Measurements from ENCODE around the gene GTF2E1.
"Not testable (repeated sequence)": the region's sequence is repeated elsewhere in the genome, so short reads cannot be mapped to it uniquely, and the experiment has no call there.

DNA sequence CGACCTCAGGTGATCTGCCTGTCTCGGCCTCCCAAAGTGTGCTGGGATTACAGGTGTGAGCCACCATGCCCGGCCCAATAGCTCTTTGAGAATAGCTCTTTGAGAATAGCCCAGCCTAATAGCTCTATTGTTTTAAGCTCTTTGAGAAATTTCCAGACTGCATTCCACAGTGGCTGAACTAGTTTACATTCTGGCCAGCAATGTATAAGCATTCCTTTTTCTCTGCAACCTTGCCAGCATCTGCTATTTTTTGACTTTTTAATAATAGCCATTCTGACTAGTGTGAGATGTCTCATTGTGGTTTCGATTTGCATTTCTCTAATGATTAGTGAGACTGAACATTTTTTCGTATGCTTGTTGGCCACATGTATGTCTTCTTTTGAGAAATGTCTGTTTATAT, 43.3 kb downstream of the GTF2E1 start:
- not testable (repeated sequence) for TF ChIP-seq POLR2AphosphoS5 (IDR thresholded peaks at IDR 0.05; ENCODE audit: low read depth, low read length); EZH2 (IDR thresholded peaks at IDR 0.05); POLR2A (IDR thresholded peaks at IDR 0.05; ENCODE audit: borderline replicate concordance, extremely low read depth, insufficient read depth, insufficient read length); EZH2phosphoT487 (IDR thresholded peaks at IDR 0.05; ENCODE audit: borderline replicate concordance); JUND (IDR thresholded peaks at IDR 0.05); SRF (IDR thresholded peaks at IDR 0.05; ENCODE audit: low read depth)
- TF ChIP-seq, protein P1, sequence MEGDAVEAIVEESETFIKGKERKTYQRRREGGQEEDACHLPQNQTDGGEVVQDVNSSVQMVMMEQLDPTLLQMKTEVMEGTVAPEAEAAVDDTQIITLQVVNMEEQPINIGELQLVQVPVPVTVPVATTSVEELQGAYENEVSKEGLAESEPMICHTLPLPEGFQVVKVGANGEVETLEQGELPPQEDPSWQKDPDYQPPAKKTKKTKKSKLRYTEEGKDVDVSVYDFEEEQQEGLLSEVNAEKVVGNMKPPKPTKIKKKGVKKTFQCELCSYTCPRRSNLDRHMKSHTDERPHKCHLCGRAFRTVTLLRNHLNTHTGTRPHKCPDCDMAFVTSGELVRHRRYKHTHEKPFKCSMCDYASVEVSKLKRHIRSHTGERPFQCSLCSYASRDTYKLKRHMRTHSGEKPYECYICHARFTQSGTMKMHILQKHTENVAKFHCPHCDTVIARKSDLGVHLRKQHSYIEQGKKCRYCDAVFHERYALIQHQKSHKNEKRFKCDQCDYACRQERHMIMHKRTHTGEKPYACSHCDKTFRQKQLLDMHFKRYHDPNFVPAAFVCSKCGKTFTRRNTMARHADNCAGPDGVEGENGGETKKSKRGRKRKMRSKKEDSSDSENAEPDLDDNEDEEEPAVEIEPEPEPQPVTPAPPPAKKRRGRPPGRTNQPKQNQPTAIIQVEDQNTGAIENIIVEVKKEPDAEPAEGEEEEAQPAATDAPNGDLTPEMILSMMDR (IDR thresholded peaks at IDR 0.05 in 2 of 3, conservative IDR thresholded peaks at IDR 0.05 in 1 of 3; ENCODE audit: borderline replicate concordance in 1 of 3, insufficient read depth in 1 of 3, low read depth in 2 of 3, low read length in 2 of 3): not testable (repeated sequence)
- TF ChIP-seq, protein P2, sequence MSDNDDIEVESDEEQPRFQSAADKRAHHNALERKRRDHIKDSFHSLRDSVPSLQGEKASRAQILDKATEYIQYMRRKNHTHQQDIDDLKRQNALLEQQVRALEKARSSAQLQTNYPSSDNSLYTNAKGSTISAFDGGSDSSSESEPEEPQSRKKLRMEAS (IDR thresholded peaks at IDR 0.05): not testable (repeated sequence)
